HG02642 (cell line): ENCODE measurements around the gene REG1B.

Experiments
- ATAC-seq: cut with Tn5 transposase; IDR thresholded peaks from one replicate; pipeline ENCODE4 v1.9.1; 2021; ENCODE audit warnings: mild to moderate bottlenecking; ENCODE audit not compliant: unreplicated experiment, poor library complexity

The REG1B gene

GRCh38 chr2:79087785-79088364 is at the start of gene REG1B:
Gene REG1B, minus strand, starts transcription at chr2:79087993. Its CDS starts 381 bp downstream, at chr2:79087612.
- ATAC-seq: no peak

- no peak for ATAC-seq
These were observed 43.9 kb upstream of the REG1B start for GRCh38 chr2:79131687-79132086.

GRCh38 chr2:79129804-79130203 is 42.0 kb upstream of the REG1B start:
- no peak for ATAC-seq

GRCh38 chr2:79129260-79129659 is 41.5 kb upstream of the REG1B start:
- no peak for ATAC-seq

GRCh38 chr2:79128406-79128805 is 40.6 kb upstream of the REG1B start:
- no peak for ATAC-seq

GRCh38 chr2:79125721-79125985 is 37.9 kb upstream of the REG1B start:
- no peak for ATAC-seq

- ATAC-seq: no peak
These were observed 37.3 kb upstream of the REG1B start for GRCh38 chr2:79124907-79125720.

- no peak for ATAC-seq
These were observed 34.9 kb upstream of the REG1B start for GRCh38 chr2:79122676-79123075.

- ATAC-seq: no peak
These were observed 32.5 kb upstream of the REG1B start, which contains the start of gene REG1A for GRCh38 chr2:79120194-79120713. Gene REG1A, plus strand, starts transcription at chr2:79120488. Its CDS starts 374 bp downstream, at chr2:79120862.

GRCh38 chr2:79116997-79117928 is 29.5 kb upstream of the REG1B start:
- no peak for ATAC-seq

GRCh38 chr2:79114797-79115494 is 27.2 kb upstream of the REG1B start:
- ATAC-seq: no peak

GRCh38 chr2:79112269-79112668 is 24.5 kb upstream of the REG1B start:
- ATAC-seq: no peak

- no peak for ATAC-seq
These were observed 17.5 kb upstream of the REG1B start for GRCh38 chr2:79105259-79105658.

GRCh38 chr2:79103214-79103613 is 15.4 kb upstream of the REG1B start:
- ATAC-seq: no peak

- ATAC-seq: no peak
These were observed 13.2 kb upstream of the REG1B start for GRCh38 chr2:79101024-79101423.

- no peak for ATAC-seq
These were observed 12.5 kb upstream of the REG1B start for GRCh38 chr2:79100285-79100684.

GRCh38 chr2:79099140-79099686 is 11.4 kb upstream of the REG1B start:
- ATAC-seq: no peak

- ATAC-seq: no peak
These were observed 10.1 kb upstream of the REG1B start for GRCh38 chr2:79097843-79098242.

- no peak for ATAC-seq
These were observed 2.9 kb upstream of the REG1B start for GRCh38 chr2:79090693-79091092.

- ATAC-seq: no peak
These were observed 1.5 kb downstream of the REG1B start for GRCh38 chr2:79086255-79086654.
